HT1080 (cell line): ENCODE data around the gene SPATA20. TPM values are rescaled to one million over a fixed set of nuclear protein-coding genes. Genes with fewer than 3 reads are reported as not detected.

ENCODE experiments used
- DNase-seq: peaks from one replicate; pipeline ENCODE4 v3.0.0-alpha.2; 2015; ENCODE audit warnings: low read depth
- total RNA-seq: library from RNA; depleted of rRNA; stranded (reverse); fragments of >200 nt; shearing (Covaris generic); gene quantifications from 2 replicates; pipeline ENCODE4 v1.2.3, GENCODE V29; 2014

The SPATA20 gene
- total RNA-seq, 1 experiment from 2014 or later = 51.6 TPM

- no peak for DNase-seq
These were observed 8.2 kb upstream of the SPATA20 start for GRCh38 chr17:50538549-50539410.

GRCh38 chr17:50539762-50540559 is 7.0 kb upstream of the SPATA20 start:
- DNase-seq = no peak

- DNase-seq = no peak
These were observed 6.2 kb upstream of the SPATA20 start for GRCh38 chr17:50540560-50541401.

- DNase-seq = no peak
These were observed 5.6 kb upstream of the SPATA20 start for GRCh38 chr17:50541402-50541715.

- DNase-seq = peak; percentile 72
These were observed 5.0 kb upstream of the SPATA20 start for GRCh38 chr17:50541716-50542688.

GRCh38 chr17:50542795-50543774 is 3.9 kb upstream of the SPATA20 start:
- DNase-seq = no peak

GRCh38 chr17:50544516-50544915 is 2.5 kb upstream of the SPATA20 start:
- no peak for DNase-seq

- DNase-seq = no peak
These were observed 1.7 kb upstream of the SPATA20 start for GRCh38 chr17:50545311-50545710.

GRCh38 chr17:50546701-50547034 is 306 bp upstream of the SPATA20 start:
- DNase-seq = no peak

GRCh38 chr17:50547736-50548083 is 736 bp downstream of the SPATA20 start:
- DNase-seq = no peak

GRCh38 chr17:50548831-50549230 is 1.9 kb downstream of the SPATA20 start:
- no peak for DNase-seq

- DNase-seq = no peak
These were observed 2.4 kb downstream of the SPATA20 start for GRCh38 chr17:50549256-50549941.

- no peak for DNase-seq
These were observed 3.0 kb downstream of the SPATA20 start for GRCh38 chr17:50549969-50550368.

GRCh38 chr17:50550661-50551432 is 3.9 kb downstream of the SPATA20 start:
- peak; percentile 54 for DNase-seq

- DNase-seq = no peak
These were observed 4.5 kb downstream of the SPATA20 start for GRCh38 chr17:50551433-50551815.

- no peak for DNase-seq
These were observed 4.9 kb downstream of the SPATA20 start for GRCh38 chr17:50551884-50552283.

- DNase-seq = no peak
These were observed 7.2 kb downstream of the SPATA20 start for GRCh38 chr17:50554201-50554600.

- no peak for DNase-seq
These were observed 9.8 kb downstream of the SPATA20 start for GRCh38 chr17:50556803-50557202.
